GM10266 (cell line): ENCODE results near the gene NAALADL1.

ENCODE experiments used
- DNase-seq: peaks from one replicate; pipeline ENCODE4 v3.0.0; 2012; ENCODE audit errors: extremely low spot score
- CTCF ChIP-seq: IDR thresholded peaks from 2 replicates; pipeline ENCODE4 v1.5.1; 2012; ENCODE audit warnings: mild to moderate bottlenecking, low read depth; ENCODE audit not compliant: control insufficient read depth, insufficient read depth; ENCODE audit errors: missing control alignments

Gene NAALADL1

GRCh38 chr11:65058419-65059054, at the start of gene NAALADL1:
Gene NAALADL1, minus strand, starts transcription at chr11:65058553. Its CDS starts 32 bp downstream, at chr11:65058521.
- no peak for DNase-seq
- no peak for TF ChIP-seq CTCF

DNA sequence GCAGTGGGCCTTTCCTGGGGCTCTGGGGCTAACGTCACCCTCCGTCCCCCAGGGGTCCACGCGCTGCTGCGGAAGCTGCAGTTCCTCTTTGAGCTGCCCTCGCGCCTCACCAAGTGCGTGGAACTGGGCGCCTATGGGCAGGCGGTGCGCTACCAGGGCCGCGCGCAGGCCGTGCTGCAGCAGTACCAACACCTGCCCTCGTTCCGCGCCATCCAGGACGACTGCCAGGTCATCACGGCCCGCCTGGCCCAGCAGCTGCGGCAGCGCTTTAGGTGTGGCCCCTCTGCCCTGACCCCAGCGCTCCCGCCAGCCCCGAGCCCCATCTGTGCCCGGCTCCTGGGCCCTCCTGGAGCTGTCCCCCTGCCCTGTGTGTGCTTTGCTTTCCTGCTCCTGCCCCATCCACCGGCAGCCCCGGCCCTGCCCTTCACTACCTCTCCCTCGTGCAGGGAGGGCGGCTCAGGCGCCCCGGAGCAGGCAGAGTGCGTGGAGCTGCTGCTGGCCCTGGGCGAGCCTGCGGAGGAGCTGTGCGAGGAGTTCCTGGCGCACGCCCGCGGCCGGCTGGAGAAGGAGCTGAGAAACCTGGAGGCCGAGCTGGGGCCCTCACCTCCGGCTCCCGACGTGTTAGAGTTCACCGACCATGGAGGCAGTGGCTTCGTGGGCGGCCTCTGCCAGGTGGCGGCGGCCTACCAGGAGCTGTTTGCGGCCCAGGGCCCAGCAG, 49.6 kb upstream of the NAALADL1 start:
- TF ChIP-seq CTCF, result no peak
- no peak for DNase-seq

DNA sequence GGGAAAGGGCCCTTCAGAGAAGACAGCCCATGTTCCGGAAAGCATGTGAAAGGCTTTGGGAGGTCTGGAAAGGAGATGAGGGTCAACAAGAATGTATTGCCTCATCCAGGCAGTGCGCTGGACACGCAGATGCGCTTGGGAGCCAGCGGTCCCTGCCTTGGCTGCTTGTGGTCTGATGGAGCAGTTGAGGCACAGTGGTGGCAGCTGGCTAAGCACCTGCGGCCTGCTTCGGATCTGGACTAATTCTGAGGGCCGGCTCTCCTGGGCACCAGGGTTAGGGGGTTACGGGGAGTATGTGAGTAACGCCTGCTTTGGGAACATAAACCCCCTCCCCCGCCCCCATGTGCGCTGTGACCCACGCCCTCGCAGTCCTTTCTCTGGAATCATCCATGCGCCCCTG, 48.7 kb upstream of the NAALADL1 start:
- TF ChIP-seq CTCF, result no peak
- DNase-seq, result no peak

DNA sequence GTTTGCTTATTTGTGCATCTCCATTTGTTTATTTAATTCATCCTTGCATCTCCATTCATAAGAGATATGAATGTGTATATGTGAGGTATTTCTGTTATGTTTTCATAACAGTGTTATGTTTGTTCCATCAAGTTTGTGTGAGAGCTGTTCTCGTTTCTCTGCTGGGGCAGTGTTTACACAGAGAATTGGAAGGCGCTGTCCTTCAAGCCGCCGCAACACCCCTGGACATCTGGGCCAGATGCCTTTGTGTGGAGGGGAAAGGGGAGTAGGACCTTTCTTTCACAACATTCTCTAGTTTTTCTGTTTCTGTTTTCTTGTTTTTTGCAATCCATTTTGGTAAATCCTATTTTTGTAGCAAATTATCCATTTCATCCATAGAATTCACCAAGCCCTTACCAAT, 46.3 kb upstream of the NAALADL1 start:
- TF ChIP-seq CTCF, result no peak
- DNase-seq, result no peak

- no peak for TF ChIP-seq CTCF
- no peak for DNase-seq
Measured at GRCh38 chr11:65103476-65103875, 45.1 kb upstream of the NAALADL1 start.

DNA sequence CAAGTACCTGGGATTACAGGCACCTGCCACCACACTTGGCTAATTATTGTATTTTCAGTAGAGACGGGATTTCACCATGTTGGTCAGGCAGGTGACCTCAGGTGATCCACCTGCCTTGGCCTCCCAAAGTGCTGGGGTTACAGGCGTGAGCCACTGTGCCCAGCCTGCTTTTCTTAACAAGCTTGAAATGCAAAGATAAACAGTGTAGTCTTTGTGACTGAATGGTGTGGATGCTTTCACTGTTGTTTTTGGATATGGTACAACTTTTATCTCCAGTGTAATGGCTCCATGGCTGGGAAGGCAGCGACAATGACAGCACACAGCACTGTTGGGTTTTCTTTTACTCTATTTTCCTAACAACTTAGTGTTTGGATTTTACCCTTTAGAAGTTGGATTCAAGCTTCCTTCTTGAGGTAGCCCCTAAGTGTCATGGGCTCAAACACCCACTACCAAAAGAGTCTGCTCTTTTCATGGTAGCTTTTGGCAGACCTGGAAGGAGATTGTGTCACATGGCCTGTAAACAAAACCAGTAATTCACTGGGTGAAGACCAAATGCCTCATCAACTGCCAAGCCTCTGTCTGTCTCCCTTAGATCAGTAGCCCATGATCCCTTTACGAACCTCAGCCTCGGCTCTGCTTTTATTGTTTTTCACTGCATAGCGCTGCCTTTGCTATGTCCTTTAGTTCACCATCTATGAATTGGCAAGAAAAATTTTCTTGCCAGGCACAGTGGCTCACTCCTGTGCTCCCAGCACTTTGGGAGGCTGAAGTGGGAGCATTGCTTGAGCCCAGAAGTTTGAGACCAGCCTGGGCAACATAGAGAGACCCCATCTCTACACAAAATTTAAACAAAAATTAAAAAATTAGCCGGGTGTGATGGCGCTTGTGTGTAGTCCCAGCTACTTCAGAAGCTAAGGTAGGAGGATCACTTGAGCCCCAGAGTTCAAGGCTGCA, 44.1 kb upstream of the NAALADL1 start:
- TF ChIP-seq CTCF, result no peak
- DNase-seq, result no peak
